ENCODE measurements around the gene GUCY1A2.

- TF ChIP-seq CTCF (IDR thresholded peaks at IDR 0.05; ENCODE audit: borderline replicate concordance, extremely low read depth, low read length, poor library complexity, severe bottlenecking) (no peak), EZH2 (IDR thresholded peaks at IDR 0.05; ENCODE audit: borderline replicate concordance, low read depth, low read length, severe bottlenecking) (no peak)
Observed at GRCh38 chr11:106937111-106937510, 81.2 kb downstream of the GUCY1A2 start.

All from DND-41 (cell line).